GM18907 (cell line): ENCODE measurements around the gene HDAC4.
"Not testable (repeated sequence)": the region's sequence is repeated elsewhere in the genome, so short reads cannot be mapped to it uniquely, and the experiment has no call there.

Source experiments
- ATAC-seq: cut with Tn5 transposase; IDR thresholded peaks from one replicate; pipeline ENCODE4 v1.9.1; 2021; ENCODE audit warnings: mild to moderate bottlenecking, moderate library complexity; ENCODE audit not compliant: unreplicated experiment

The HDAC4 gene

DNA sequence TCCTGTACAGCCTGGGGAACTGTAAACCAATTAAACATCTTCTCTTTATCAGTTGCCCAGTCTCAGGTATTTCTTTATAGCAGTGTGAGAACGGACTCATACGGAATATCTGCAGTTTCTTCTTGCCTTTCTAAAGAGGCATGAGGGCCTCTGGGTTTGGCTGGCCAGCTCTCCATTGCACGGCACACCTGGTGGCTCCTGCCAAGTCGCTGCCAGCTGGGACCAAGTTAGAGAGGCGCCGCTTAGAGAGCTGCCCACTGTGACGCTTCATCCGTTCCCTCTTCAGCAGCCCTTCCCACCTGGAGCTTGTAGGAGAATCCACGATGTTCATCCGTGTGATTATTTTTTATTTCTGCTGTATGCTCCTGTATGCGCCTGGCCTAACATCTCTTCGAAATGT, 357.5 kb downstream of the HDAC4 start:
- no peak for ATAC-seq

DNA sequence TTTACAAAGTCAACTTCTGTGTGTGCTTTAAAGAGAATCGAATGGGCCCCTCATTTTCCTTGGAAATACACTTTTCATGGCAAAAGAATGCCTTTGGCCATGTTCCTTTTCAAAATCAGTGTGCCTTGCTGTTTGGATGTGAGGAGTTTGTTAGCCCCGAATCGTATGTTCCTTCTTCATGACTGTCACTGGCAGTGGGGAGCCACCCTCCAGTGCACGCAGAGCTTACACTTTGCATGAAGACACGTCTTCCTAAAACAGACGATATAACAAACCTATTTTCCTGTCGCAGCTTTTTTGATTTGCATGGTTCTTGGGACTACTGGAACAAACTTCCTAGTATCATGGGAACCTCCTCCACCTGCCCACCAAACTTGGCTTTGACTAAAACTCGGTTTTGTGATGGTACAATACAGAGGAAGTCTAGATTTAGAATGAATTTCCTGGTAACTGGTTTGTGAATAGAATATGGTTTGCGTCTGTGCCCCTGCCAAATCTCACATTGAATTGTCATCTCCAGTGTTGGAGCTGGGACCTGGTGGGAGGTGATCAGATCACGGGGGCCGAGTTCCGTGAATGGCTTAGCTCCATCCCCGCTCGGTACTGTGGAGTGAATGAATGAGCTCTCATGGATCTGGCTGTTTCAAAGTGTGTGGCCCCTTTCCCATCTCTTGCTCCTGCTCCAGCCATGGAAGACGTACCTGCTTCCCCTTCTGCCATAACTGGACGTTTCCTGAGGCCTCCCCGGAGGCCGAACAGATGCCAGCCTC, 358.1 kb downstream of the HDAC4 start:
- no peak for ATAC-seq

DNA sequence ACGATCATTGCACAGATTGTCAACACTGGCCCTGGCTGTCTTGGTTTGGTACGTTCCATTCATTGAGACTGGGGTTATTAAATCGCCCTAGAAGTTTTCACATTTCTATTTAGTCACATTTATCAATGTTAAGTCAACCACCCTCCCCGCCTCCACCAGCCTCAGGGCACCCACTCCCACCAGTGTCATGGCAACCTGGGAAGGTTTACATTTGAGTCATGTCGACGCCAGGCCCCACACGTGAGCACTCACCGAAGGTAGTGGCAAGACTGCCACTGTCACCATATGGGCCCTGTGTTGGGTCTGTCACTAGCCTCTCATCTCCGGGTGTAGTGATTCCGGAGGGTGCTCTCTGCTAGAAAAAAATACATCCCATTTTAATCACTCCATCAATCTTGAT, 358.8 kb downstream of the HDAC4 start:
- no peak for ATAC-seq

DNA sequence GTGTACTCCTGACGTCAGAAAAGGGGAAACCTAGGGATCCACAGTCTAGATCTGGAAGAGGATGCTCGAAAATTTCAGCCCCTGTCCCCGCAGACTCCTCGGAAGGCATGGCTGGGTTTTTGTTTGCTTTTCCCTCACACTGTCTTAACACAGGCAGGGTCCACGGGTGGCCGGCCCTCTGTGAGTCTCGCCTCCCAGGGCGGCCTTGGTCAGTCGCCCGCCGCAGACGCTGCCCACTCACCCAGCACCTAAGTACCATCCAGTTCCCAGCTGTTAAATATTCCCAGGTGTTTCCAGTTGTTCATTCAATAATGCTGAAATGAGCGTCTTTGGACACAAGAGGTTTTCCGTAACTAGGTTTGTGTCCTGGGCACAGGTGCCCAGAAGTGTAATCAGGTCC, 359.8 kb downstream of the HDAC4 start:
- ATAC-seq, result no peak

DNA sequence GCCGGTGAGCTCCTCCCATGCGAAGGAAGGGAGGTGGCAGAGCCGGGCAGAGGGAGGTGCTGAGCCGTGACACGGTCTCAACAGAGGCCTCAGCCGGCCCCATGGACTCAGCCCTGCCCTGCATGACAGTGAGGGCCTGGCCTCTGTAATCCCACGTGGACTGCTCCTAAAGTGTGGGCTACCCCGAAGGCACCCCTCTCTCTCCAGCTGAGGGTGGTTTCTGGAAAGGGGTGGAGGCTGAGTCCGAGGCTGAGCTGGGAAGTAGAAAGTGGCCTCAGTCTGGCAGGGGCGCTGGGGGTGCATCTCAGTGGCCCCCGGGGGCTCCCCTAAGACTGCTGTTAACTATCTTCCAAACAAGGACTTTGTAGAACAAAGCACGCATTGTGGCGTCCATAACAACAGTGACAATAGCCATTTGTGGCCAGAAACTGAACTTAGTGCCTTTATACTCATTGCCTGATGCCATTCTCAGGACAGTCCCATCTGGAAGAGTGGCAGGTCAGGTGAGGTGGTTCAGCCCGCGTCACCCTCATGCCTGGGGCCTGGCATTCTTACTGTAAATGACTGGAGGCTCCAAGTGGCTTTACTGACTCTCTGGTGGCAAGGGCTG, 360.6 kb downstream of the HDAC4 start:
- ATAC-seq, result no peak

DNA sequence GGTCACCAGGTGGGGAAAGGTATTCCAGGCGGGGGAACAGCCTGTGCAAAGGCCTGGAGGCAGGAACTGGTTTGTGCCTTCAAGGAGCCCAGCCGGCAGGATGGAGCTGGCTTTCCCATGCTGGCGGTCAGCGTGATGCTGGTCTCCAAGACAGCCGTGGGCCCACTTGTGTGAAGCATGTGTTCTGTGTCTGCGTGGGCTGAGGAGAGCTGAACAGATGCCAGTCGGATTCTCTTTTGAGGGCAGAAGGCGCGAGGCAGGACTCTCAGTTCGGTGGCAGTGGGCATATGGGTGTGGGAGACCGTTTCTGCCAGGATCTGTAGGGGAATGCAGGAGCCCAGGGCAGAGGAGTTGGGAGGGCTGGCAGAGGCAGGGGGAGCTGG, 361.4 kb downstream of the HDAC4 start:
- no peak for ATAC-seq

DNA sequence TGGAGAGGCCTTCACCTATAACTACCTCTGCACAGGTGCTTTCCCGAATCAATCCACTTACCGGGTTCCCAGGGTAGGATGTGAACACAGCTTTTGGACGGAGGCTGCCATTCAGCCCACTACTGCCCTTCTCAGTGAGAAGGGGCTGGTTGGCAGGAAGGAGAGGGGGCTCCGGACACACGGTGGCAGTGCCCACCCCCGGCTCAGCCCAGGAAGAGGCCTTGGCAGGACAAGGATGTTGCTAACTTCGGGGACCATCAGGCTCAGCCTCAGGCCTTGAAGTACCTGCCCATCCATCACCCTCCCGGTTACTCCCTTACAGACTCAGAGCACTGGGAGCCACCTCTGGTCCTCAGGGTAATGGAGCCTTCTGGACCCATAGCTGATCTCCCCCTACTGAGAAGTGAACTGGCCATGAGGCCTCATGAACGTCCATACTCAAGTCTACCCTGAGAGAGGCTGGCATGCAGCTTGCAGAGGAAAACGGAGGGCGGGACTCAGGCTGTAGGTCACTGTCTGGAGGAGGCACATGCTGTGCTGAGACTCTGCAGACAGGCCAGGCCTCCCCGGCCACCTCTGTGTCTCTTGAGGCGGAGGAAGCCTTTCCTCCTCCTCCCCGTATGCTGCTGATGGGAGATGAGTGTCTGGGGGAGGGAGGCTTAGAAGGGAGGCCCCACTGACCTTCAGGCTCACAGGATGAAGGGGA, 361.9 kb downstream of the HDAC4 start:
- ATAC-seq, result no peak

DNA sequence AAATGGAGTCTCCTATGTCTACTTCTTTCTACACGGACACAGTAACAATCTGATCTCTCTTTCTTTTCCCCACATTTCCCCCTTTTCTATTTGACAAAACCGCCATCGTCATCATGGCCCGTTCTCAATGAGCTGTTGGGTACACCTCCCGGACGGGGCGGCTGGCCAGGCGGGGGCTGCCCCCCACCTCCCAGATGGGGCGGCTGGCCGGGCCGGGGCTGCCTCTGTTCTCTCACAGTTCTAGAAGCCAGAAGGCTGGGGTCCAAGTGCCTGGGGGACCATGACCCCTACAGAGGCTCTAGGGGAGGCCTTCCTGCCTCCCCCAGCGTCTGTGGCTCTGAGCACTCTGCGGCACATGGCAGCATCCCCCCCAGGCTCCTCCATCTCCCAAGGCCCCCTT, 362.5 kb downstream of the HDAC4 start:
- not testable (repeated sequence) for ATAC-seq

DNA sequence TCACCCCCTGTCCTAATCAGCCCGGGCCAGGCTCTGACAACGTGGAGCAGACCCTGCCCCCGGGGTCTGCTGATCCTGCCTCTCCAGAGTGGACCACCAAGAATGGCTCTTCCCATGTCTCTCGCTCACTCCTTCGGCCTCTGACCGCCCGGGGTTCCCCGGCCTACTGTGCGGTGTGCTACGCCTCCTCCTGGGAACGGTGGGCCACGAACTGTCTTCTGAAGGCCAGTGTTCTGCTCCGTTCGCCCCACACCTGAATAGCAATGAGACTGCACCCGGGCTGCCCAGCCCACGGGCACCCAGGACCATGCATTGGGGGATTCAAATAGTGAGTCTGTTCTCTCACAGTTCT, 363.3 kb downstream of the HDAC4 start:
- no peak for ATAC-seq

DNA sequence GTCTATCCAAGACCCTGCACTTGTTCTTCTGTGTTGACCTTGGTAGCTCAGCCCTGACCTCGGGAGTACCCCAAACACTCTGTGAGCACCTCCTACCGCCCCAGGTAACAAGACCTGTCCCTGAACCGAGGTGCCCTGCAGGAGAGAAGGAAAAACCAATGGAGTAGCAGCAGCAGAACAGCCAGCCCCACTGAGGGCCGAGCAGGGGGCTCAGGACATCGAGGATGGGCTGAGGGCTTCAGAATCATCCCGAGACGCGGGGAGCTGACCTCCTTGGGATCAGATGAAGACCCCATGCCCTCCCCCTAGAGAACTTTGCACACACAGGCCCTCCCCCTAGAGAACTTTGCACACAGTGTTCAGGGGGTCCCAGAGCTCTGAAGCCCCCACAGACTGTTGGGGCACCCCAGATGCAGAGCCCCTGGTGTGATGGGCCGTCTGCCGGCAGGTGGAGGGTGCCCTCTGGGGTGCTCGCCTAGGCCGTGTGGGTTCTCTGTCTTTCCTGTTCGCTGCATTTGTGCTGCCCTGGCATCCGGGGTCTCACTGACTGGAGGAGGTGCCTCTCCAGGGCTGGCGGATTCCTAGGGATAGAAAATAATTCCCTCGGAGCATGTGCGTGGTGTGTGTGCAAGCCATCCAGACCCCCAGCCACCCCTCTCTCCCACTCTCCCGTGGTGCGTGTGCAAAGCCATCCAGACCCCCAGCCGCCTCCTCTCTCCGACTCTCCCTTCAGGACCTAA, 363.8 kb downstream of the HDAC4 start:
- ATAC-seq, result no peak

DNA sequence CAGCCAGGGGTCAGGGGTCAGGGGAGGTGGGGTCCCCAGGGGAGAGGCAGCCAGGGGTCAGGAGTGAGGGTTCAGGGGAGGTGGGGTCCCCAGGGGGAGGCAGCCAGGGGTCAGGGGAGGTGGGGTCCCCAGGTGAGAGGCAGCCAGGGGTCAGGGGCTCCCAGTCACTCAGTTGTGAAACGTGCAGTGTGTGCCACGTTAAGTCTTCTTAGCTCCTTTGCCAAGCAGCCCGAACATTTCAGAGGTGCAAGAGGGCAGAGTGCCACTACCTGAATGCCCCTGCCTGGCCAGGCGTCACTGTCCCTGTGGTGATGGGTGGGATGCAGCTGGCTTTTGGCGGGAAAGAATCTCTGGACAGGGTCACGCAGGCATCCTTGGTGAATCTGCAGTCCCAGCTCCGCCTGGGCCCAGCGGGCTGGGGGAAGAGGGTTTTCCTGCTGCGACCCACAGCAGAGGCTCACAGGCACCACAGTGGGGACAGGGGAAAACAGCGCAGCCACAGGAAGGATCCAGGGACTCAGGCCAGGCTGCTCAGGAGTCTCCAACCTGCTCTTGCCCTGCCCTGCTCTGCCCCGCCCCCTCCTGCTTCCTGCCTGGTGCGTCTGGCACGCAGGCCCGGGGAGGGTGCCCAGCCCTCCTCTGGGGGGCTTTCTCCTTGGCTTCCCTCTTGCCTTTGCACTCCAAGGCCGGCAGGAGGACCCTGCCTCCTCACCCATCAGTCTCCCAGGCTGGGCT, 364.7 kb downstream of the HDAC4 start:
- ATAC-seq, result no peak

DNA sequence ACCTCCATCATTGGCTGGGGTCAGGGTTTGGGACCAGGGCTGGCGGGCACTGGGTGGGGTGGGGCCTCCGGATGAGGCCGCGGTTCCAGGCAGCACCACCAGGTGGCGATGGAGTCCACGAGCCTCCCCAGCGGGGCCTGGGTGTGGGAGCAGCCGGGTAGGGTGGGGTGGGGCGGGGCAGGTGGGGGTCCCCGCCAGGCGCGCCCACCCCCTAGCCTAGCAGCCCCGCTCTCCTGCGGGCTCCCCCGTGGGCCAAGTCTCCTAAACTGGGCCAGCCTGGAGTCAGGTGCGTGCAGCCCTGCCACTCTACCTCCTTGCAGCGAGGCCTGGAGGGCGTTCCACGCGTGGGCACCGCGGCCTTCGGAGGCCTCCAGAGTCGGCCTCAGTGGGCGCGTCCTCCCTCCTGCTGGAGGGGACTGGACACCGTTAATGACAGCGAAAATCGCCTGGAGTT, 365.4 kb downstream of the HDAC4 start:
- no peak for ATAC-seq

DNA sequence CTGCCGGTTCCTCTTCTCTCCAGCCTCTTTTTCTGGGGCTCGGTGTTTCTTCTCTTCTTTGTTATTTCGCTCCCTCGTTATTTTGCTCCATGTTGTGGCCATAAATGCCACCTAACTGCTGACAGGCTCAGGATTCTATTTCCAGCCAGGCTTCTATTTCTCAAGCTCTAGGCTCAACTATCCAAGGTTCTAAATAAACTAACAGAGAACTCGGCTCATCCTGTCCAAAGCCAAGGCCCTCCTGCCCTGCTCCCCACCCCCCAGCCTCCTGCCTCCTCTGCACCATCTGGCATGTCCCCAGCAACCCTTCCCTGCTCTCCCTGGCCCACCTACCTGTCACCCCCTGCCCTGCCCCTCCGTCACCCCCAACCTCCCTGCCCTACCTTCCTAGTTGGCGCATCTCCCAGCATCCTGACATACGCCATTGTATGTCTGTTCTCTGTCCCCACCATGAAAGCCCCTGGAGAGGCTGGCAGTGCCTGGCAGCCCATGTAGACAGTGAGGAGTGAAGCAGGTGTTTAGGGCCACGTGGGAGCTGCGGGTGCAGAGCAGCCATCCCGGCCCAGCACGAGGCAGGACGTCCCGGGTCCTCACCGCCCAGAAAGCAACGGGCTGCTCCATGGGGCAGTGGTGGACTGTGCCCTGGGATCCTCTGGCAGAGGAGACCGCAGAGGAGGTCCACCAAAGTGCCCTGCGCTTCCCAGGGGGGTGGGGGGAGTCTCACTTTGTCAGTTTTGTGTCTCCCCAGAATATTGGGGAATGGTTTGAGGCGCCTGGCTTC, 366.1 kb downstream of the HDAC4 start:
- no peak for ATAC-seq

DNA sequence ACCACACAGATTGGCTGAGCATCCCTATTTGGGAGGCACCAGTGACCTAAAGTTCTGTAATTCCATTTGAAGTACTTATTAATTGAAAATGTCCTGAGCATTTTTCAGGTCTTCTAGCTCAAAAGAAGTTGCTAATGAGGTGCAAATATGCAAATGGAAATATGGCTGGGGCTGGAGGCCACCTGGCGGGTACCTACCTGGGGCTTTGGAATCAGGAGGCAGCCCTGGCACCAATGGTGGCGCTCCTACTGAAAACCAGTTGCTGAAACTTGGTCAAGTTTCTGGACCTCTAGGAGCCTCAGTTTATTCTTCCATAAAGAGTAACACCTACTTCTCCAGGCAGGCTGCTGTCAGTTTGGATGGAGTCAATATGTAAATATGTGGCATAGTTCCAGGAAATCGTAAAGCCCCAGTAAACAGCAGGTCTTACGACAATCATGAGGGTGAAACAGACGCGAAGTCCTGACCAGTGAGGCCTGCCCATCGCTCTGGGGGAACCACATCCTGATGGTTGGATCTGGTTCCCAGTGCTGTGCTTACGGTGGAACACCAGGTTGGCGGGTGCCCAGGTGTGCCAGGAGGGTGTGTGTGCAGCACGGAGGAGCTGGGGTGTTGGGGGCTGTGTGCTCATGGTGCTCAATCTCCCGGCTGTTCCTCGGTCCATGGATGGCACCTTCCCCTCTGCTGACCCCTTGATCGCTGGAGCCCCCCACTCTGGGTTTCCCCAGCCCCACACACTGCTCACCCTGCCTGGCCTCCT, 366.8 kb downstream of the HDAC4 start:
- no peak for ATAC-seq

DNA sequence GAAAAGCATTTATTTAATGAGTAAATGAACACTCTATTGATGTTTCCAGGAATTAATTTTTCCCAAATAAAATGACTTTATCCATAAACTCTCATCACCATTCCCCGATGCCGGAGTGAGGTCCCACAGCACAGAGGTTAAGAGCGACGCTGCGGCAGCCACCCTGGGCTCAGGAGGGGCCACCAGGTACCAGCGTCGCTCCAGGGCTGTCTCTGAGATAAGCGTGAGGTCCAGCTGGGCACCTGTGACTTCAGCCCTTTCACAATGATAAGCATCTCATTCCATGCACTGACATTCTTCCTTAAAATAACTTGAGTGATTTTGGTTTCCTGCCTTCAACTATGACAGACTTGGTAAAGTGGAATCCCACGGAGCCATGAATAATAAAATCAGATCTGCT, 370.9 kb downstream of the HDAC4 start:
- ATAC-seq, result no peak

DNA sequence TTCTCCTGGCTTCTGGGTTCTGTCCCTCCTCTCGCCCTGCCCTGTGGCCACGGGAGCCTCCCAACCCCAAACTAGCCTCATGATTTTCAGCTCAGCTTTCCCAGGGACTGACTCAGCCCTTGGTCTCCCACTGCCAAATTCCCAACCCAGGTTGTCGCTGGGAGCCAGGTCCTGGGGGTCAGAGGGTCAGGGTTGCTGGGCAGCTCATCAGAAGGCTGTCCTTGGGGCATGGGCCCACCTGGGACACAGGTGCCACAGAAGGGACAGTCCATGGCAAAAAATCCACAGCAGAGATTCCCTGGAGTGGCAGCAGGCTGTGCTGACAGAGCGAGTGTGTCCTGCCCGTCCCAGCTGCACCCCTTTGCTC, 372.6 kb downstream of the HDAC4 start:
- ATAC-seq, result no peak

DNA sequence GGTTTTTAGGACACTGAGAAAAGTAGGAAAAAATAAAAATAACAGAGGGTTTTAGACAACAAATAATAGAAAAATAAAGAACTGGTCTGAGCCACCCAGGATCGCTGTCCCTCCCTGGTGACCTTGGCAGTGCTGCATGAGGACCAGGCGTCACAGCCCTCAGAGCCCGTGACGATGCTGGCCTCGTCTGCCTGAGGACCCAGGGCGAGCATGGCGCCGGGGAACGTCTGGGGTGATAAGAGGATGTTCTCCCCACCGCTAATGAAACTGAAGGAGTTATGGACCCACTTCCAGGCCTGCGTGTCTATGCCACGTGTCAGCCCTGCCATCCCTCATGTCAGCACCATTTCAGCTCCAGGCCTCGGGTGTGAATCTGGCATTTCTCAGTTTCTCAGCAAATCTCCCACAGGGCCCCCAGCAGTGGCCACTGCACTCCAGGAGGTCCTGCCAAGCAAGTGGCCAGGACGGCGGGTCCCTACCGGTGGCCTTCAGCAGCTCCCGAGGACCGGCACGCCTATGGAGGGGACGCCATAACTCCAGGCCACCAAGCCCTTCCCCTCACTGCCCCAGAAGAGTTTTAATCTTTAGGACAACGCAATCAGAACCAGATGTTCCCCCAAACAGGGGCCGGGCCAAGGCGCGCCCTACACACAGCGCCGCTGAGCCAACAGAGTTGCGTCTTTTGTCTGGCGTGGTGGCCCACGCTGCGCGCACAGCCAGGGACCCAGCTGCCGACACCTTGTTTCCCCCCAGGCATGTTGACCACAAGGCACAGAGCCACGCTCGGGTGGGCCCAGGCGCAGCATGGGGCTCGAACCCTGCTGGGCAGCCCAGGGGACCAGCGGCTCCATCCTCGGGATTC, 373.2 kb downstream of the HDAC4 start:
- no peak for ATAC-seq

DNA sequence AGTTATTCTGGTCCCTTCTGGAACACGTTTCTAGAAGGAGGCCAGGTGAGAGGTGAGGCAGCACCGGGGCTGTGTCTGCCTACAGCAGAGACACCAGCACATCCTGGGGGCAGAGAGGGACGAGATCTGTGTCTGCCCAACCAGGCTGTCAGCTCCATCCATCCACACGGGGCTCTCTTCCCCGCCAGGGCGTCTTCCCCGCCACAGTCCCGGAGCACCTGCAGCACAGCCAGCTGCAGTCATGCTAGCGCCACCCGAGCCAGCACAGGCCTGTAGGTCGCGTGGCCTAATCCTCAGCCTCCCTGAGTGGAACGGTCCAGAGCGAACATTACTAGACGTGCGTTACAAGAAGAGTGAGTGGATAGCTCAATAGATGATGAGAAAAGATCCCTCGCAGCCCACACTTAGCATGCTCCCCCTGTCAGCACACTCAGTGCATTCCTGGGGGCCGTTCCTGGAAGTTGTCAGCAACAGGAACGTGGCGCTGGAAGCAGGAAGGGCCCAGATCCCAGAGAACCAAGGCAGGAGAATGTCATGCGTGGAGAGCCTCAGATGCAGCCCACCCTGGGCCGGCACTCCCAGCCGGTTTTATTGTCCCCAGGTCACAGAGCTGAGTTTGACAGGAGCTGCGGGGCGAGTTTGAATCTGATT, 374.0 kb downstream of the HDAC4 start:
- no peak for ATAC-seq
